GM21737 (cell line): ENCODE measurements around the gene DEGS2.

Experiments
- ATAC-seq: cut with Tn5 transposase; IDR thresholded peaks from one replicate; pipeline ENCODE4 v1.9.1; 2021; ENCODE audit warnings: mild to moderate bottlenecking, moderate library complexity; ENCODE audit not compliant: unreplicated experiment

DEGS2 gene

DNA sequence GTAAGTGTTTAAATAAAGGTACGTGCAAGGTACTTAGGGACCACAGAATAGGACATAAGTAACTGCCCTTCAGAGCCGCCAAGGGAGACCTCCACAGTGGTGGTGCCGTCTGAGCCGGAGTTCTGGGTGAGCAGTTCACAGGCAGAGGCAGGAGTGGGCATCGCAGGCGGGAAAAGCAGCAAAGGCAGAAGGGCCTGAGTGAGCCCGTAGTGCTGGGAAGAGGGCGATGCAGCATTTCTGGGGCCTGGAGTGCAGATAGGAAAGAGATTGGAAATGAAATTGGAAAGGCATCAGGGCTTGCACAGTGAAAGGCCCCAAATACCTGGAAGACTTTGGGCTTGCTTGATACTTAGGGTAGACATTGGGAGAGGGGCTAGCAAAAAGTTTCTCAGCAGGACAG lies 61.3 kb downstream of the DEGS2 start:
- no peak for ATAC-seq

DNA sequence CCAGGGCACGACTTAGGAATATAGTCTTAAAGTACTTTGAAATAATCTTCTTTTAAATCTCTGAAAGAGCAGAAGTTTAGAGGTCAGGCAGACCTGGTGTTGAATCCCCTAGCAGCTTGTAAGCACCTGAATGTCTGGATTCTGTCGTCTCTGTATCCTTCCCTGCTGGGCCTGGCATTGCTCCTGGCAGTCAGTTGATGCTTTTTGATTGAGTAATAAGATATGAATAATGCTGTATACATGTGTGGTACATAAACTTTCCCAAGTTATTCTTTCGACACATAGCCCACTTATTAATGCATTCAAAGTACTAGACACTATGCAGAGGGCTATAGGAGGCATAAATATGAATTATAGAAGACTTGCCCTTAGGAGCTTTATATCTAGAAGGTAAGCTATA lies 62.8 kb downstream of the DEGS2 start:
- ATAC-seq = no peak
